NCI-H128 (cell line): Measurements from ENCODE around the gene ATG7.
"Not testable (repeated sequence)": the region's sequence is repeated elsewhere in the genome, so short reads cannot be mapped to it uniquely, and the experiment has no call there.

Source experiments
- DNase-seq: peaks from one replicate; lab custom pipeline; 2025; ENCODE audit not compliant: unreplicated experiment; lab: John Stamatoyannopoulos, UW

The ATG7 gene

DNA sequence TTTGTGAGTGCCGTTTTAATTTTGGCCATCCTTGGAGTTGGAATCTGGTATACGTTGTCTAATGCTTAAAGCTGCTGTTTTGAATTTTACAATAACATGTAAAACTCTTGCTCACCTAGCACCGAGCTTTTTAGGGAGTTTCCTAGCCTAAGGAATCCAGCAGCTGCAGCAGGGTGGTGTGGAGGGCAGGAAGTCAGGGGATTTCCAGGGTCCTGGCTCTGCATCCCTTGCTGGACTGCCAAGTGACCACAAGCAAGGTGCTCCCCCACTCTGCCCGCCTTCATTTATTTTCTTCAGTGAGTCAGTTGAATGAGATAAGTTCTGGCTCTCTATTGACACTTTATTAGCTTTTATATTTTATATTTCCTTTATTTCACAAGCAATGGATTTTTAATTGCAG lies 113.7 kb downstream of the ATG7 start:
- DNase-seq: no peak

DNA sequence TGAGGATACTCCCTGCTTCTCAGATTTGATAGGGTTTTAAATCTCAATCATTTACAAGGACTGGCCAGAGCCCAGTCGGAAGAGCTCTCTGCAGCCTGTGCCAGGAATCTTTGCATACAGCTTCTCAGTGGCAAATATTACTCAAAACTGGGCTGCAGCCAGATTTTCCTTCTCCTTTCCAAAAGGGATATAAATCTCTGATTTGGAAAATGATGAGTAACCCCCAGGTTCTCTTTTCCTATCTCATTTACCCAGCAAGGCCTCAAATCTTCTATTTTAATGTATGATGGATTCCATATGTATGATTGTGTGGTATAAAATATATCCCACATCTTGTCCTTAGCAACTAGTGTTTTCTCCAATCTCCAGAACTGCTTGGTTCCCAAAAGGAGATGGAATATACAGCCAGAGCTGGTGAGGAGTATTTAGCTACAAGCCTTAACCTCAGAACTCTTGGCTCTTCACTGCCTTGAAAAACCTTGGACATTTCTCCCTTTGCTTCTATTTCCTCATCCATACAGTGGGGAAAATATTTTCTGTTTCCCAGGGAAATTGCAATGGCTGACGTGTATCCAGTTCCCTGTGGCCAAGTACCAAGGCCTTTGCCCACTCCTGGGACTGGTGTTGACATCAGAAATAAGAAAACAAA lies 114.4 kb downstream of the ATG7 start:
- no peak for DNase-seq

DNA sequence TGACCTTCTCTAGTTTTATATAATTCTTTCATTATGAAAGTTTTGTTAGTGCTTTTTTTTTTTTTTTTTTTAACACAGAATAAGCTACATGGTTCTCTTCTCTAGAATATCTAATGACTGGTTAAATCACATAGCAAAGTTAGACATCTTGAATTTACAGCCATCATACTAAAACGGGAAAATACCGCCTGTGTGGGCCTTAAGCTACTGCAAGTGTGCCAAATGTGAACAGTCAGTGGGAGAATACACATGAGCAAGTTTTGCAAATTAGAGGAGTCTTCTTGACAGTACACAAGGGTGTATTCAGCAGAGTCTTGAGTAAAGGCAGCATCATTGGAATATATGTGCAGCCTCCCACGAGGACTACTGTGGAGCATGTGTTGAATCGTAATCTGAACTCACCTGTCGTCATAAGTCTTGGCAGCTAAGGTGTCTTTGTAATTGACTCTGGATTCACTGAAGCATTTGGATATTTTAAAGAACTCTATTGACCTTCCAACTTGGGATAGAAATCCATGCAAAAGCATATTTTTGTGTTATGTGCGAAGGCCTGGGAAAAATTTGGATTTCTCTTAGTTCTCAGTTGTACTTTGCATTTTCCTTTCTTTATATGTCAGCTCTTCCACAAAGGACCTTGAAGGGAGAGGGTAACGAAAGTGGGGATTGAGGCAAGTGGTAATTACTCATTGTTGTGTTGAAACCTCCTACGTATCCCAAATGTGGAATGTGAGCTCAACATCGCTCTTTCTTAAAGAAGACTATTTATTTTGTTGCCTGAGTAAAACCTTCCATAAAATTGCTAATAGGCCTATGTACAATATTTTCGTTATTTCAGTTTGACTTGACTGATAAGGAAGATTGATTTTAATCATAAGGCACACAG lies 117.4 kb downstream of the ATG7 start:
- no peak for DNase-seq

DNA sequence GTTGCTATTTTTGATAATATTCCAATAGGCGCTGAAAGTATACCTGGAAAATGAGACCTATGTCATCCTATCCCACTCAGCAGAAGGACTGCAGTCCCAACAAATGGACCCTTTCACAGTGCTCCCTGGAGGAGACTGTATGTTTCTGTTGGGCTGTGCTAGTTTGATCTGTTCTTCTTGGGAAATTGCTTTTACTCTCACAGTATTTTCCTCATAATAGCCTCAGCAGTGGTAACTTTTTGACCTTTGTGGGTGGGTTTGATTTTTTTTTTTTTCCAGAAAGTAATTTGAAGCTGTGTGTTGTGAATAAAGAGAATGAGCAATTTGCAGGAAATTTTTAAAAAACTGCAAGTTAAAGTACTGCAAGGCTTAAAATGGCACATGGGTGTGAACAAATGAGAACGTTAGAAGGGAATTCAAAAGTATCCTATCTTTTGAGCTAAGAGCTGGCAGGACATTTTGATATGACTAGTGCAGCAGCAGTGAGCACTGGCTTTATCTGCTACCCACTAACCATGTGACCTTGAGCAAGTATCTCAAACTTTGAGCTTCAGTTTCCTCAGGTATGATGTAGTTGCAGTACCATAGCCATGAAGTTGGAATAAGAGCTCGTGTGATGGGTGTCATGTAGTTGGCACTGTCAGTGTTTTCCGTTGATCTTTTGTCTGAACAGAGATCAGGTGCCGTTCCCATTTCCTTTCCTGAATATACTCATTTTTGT lies 118.4 kb downstream of the ATG7 start:
- DNase-seq: no peak

DNA sequence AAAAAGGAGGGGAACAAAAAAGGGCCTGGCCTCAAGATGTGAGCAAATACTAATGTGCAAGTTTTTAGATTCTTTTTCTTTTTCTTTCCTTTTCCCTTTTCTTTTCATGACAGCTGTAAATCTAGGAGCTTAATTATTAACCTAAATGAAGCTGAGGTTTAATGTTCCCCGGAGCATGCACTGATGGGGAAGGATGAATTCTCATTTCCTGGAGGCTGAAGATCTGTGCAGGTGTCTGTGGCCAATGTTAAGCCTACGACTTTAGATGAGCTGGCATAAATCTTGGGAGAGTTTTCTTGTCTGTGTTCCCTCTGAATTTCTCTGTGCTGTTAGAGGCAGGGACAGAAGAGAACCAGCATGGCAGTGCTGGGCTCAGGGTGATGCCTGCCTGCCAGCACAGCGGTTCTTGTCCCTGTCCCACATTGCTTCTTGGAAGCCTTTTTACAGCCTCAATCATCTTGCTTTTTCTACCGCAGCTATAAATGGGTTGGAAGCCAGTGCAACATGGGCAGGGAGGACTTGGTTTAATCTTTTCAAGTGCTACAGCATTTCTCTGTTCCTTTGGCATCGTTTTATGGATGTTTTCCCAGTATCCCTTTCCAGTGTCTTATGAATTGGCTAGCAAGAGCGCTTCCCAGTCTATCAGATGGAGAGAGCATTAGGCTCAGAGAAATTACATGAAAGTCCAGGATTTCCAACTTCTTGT lies 119.1 kb downstream of the ATG7 start:
- DNase-seq: no peak

DNA sequence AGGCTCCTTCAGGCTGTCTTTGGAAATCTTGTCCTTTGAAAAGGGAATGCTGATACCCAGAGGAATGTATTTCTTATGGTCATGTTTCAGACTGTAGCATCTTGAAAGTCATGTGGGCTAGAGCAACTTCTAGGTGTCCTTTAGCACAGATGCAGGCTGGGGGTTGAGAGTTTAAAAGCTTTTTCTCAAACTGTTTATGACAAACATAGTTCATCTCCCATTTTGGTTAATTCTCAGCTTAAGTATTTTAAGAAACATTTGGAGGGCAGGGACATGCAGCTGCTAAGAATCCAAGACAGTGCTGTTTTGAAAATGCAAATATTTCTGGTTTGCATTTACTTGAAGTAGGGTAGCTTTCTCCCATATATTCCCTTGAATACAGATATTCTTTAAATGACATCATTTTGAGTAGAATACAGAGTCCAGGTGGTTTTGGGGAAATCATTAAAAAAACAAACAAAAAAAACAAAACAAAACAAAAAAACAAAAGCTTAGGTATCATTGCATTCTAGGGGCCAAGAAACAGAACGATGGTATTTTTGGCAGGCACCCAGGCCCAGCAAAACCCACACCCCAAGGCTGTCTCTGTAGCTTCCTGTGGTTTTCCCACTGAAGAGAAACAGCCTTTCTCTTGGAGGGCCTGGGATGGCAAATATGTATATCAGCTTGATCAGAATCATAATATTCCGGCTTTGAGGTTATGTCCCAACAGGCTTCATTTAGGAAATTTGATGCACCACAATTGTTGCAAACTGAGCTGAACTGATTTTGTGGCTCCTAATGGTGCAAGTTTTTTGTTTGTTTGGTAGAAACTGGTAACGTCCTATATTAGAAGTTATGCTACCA lies 120.0 kb downstream of the ATG7 start:
- no peak for DNase-seq

DNA sequence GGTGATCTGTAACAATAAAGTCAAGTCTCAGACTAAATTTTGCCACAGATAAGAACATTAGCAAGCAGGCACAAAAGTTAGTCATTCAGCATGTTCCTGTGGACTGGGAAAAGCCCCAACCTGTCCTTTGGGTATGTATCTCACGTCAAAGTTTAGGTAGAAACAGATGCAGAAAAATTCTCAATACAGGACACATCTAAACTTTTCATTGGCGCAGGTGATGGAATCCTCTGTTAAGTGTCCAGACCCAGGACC lies 120.6 kb downstream of the ATG7 start:
- DNase-seq: no peak

DNA sequence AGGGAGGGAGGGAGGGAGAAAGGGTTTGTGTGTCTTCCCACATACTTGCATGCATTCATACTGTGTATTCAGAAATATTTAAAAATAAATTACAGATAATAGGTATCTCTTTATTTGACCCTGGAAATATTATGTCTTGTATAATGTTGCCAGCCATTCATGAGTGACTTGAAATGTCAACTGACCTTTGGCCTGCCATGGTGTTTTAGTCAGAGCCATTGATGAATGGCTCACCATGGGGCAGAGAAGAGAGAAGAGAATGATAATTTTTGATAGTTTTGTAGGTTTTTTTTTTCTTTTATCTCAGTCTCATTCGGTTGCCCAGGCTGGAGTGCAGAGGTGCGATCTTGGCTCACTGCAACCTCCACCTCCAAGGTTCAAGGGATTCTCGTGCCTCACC lies 121.2 kb downstream of the ATG7 start:
- no peak for DNase-seq

DNA sequence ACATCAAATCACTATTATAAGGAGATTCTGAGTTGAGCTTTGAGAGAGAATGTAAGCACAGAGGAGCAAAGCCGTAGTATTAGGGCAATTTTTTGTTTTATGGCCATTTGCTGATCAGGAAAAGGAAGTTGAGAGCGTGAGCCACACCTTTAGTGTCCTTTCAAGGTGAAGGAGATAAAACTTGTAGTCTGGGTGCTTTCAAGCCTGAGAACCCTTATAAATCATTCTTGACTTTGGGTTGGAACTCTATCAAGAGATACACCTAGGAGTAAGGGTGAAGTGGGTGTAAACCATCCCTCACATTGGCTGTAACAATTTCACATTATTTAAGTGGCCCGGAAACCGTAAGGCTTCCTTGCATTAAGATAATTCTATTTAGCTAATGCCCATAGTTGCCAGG lies 122.2 kb downstream of the ATG7 start:
- DNase-seq: no peak

DNA sequence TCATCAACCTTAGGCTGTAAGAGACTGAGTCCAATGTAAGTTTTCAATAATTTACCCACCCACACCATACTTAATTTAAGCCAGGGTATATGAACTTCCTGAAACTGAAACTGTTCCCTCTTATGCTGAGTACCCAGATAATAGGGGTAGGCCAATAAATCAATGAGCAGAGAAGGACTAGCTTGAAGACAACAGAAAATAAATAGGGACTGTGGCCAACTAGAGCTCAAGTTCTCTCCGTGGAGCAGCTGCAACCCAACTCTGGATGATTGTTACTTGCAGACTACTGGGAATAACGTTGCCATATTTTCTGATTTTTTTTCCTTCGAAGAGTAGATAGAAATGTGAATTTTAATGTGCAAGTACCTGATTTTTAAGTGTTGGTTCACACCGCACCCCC lies 128.0 kb downstream of the ATG7 start:
- DNase-seq: no peak

DNA sequence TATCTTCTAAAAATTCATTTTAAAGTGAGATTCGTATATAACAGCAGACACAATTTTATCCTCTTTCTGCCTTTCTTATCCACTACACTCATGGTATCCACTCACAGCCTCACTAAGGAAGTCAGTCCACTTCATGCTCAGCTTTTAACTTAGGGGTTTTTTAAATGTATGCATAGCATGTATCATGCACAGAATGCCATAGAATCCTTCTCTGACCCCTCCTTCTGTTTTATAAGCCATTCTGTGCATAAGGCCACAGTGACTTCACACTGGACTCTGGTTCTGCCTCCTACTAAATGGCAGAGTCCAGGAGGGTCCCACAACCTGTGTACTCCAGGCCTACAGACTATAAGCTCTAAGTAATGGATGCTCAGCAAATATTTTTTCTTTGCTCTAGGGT lies 129.2 kb downstream of the ATG7 start:
- DNase-seq: no peak

DNA sequence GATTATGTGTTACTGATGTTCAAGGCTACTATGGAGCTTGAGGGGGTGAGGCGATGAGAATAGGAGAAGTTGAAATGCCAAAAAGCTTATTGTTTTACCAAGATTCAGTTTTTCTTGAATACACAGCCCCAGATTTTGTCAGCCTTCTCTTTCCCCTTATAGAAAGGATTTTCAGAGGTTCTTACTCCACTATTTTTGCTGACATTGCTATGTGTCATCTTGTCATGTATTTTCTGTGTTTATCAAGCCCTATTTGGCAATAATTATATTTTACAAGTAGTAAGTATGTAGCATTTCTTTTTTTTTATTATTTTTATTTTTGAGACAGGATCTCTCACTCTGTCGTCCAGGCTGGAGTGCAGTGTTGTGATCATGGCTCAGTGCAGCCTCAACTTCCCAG lies 133.1 kb downstream of the ATG7 start:
- DNase-seq: no peak

DNA sequence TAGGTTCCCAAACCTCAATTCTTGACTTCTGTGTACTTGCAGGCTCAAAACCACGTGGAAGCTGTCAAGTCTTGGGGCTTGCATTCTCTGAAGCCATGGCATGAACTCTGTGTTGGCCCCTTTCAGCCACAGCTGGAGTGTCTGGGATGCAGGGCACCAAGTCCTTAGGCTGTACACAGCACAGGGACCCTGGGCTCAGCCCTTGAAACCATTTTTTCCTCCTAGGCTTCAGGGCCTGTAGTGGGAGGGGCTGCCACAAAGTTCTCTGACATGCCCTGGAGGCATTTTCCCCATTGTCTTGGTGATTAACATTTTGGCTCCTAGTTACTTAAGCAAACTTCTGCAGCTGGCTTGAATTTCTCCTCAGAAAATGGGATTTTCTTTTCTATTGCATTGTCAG lies 135.4 kb downstream of the ATG7 start:
- no peak for DNase-seq

DNA sequence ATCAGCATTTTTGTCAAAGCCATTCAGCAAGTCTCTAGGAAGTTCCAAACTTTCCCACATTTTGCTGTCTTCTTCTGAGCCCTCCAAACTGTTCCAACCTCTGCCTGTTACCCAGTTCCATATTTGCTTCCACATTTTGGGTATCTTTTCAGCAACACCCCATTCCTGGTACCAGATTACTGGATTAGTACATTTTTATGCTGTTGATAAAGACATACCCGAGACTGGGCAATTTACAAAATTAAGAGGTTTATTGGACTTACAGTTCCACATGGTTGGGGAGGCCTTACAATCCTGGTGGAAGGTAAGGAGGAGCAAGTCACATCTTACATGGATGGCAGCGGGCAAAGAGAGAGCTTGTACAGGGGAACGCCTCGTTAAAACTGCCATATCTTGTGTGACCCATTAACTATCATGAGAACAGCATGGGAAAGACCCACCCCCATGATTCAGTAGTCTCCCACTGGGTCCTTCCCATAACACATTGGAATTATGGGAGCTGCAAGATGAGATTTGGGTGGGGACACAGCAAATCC lies 136.2 kb downstream of the ATG7 start:
- not testable (repeated sequence) for DNase-seq

DNA sequence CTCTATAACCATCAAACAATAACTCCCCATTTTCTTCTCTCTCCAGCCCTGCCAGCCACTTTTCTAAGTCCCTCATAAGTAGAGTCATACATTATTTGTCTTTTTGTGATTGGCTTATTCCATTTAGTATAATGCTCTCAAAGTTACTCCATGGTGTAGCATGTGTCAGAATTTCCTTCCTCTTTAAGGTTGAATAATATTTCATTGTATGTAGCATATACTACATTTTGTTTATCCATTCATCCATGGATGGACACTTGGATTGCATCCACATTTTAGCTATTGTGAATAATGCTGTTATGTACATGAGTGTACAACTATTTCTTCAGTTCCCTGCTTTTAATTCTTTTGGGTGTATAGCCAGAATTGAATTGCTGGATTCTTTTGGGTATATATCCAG lies 138.4 kb downstream of the ATG7 start:
- no peak for DNase-seq

DNA sequence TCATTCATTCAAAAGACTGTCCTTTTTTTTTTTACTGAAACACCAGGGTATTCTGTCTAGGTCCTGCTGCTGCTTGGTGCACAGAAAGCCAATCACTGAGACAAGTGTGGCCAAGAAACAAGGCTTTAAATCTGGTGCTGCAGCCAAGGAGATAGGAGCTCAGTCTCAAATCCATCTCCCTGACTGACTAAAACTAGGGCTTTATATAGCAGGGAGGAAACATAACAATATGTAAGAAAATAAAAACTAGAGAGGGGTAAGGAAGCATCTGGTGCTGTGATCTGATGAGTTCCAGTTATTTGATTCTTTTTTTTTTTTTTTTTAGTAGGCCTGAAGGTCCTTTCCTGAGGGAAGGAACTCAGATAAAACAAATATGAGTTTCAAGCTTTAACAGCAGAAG lies 139.8 kb downstream of the ATG7 start:
- no peak for DNase-seq

DNA sequence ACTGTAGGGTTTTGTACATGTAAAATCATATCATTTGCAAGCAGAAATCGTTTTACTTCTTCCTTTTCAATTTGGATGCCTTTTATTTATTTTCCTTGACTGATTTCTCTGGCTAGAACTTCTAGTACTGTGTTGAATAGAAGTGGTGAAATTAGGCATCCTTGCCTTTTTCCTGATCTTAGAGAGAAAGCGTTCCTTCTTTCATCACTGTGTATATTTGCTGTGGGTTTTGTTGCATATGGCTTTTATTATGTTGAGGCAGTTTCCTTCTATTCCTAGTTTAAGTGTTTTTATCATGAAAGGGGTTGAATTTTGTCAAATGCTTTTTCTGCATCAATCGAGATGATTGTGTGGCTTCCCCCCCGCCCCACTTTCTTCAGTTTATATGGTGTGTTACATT lies 140.9 kb downstream of the ATG7 start:
- no peak for DNase-seq

DNA sequence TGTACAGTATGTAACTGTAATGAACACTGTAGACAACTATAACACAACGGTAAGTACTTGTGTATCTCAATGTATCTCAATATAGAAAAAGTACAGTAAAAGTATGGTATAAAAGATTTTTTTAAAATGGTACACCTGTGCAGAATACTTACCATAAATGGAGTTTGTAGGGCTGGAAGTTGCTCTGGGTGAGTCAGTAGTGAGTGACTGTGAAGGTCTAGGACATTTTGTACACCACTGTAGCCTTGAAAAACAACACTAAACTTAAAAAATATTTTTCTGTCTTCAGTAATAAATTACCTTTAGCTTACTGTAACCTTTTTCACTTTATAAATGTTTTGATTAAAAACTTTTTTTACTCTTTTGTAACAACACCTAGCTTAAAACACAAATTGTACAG lies 142.9 kb downstream of the ATG7 start:
- DNase-seq: no peak

DNA sequence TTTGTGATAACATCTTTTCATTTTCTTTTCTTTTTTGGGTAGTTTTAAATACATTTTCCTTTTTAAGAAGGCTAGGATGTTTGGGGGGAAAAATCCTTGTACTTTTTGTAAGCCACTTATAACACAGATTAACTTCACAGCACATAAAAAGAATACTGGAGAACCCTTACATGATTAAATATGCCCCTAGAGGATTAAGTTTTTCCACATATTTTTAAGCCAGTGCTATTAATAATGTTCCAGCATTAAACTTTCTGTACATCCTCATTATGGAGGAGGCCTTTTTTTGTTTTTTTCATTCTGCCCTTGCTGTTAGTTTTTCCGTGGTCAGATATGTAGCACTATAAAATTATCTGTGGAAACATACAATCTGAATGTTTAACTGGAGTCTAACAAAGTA lies 147.9 kb downstream of the ATG7 start:
- DNase-seq: no peak

DNA sequence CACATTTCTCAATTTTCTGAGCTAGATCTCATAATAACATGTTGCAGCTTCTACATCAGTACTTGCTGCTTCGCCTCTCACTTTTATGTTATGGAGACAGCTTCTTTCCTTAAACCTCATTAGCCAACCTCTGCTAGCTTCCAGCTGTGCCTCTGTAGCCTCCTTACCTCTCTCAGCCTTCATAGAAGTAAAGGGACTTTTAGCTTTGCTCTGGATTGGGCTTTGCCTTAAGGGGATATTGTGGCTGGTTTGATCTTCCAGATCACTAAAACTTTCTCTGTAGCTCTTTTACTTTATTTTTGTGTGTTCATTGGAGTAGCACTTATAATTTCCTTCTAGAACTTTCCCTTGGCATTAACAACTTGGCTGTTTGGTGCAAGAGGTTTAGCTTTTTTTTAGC lies 150.1 kb downstream of the ATG7 start:
- no peak for DNase-seq

DNA sequence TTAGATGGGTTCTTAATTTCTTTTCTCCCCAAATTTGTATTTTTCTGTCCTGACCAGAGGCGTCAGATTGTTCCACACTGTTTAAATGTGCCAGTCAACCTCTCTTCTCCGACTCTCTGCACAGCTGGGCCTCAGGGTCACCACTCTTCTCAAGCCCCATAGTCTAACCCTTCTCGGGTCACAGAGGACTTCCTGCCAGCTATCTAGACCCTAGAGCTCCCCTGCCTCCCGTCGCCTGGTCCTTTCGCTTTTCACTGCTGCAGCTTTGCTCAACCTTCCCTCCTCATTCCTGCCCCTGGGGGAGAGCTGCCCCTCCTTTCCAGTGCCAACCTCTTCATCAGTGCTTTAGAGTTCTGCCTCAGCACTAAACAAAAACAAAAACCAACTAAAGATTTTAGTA lies 151.7 kb downstream of the ATG7 start:
- no peak for DNase-seq
